Measurements from ENCODE around the gene ST3GAL6. TPM values are rescaled to one million over a fixed set of nuclear protein-coding genes. Genes with fewer than 3 reads are reported as not detected.

The ST3GAL6 gene
- total and polyA plus RNA-seq, 4 donors = 17.3 to 79.7 (median 29.4) TPM

- H3K9me3 ChIP-seq (ENCODE audit: control insufficient read depth in 4 of 4, low read length in 3 of 4) = no peaks in the 10 kb centered on the region
- WGBS = 96% methylated on average over 1 of the region's 1 CpG
- H3K27me3 ChIP-seq (ENCODE audit: control insufficient read depth in 4 of 4, insufficient read depth in 4 of 4, low read length in 3 of 4) = no peaks in the 10 kb centered on the region
- H3K36me3 ChIP-seq (ENCODE audit: control insufficient read depth in 4 of 4, insufficient read depth in 3 of 4, low read depth in 1 of 4, low read length in 3 of 4) = no peaks in the 10 kb centered on the region
- H3K9ac ChIP-seq (ENCODE audit: low read depth in 1 of 2, low read length in 2 of 2) = no peak overlapping the region
- DNase-seq (ENCODE audit: low spot score) = no peak
- TF ChIP-seq EGR1 (IDR thresholded peaks at IDR 0.05; ENCODE audit: low read depth in 2 of 2) (no peak), ZBTB33 (IDR thresholded peaks at IDR 0.05) (no peak), TAF1 (conservative IDR thresholded peaks at IDR 0.05) (no peak)
- no peak overlapping the region for H3K4me3 ChIP-seq (ENCODE audit: low read depth in 1 of 3, low read length in 3 of 3)
- H3K27ac ChIP-seq (ENCODE audit: low read depth in 1 of 2, low read length in 2 of 2) = no peak overlapping the region
- no peaks in the 10 kb centered on the region for H3K4me1 ChIP-seq (ENCODE audit: control insufficient read depth in 4 of 4, insufficient read depth in 4 of 4, low read length in 3 of 4)
Measured at GRCh38 chr3:98721776-98722175, 41.4 kb upstream of the ST3GAL6 start.

- Histone ChIP-seq H3K36me3 (ENCODE audit: control insufficient read depth in 4 of 4, insufficient read depth in 3 of 4, low read depth in 1 of 4, low read length in 3 of 4) (no peaks in the 10 kb centered on the region), H3K27ac (ENCODE audit: low read depth in 1 of 2, low read length in 2 of 2) (no peak overlapping the region), H3K9ac (ENCODE audit: low read depth in 1 of 2, low read length in 2 of 2) (no peak overlapping the region), H3K4me1 (ENCODE audit: control insufficient read depth in 4 of 4, insufficient read depth in 4 of 4, low read length in 3 of 4) (no peaks in the 10 kb centered on the region), H3K27me3 (ENCODE audit: control insufficient read depth in 4 of 4, insufficient read depth in 4 of 4, low read length in 3 of 4) (no peaks in the 10 kb centered on the region), H3K9me3 (ENCODE audit: control insufficient read depth in 4 of 4, low read length in 3 of 4) (no peaks in the 10 kb centered on the region), H3K4me3 (ENCODE audit: low read depth in 1 of 3, low read length in 3 of 3) (no peak overlapping the region)
- no peak for TF ChIP-seq YY1 (IDR thresholded peaks at IDR 0.05)
- no peak for TF ChIP-seq SP1 (IDR thresholded peaks at IDR 0.05)
- TF ChIP-seq FOXA2 (IDR thresholded peaks at IDR 0.05) = no peak
- TF ChIP-seq, protein P1, sequence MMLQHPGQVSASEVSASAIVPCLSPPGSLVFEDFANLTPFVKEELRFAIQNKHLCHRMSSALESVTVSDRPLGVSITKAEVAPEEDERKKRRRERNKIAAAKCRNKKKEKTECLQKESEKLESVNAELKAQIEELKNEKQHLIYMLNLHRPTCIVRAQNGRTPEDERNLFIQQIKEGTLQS (IDR thresholded peaks at IDR 0.05) = no peak
- TF ChIP-seq, protein P2, sequence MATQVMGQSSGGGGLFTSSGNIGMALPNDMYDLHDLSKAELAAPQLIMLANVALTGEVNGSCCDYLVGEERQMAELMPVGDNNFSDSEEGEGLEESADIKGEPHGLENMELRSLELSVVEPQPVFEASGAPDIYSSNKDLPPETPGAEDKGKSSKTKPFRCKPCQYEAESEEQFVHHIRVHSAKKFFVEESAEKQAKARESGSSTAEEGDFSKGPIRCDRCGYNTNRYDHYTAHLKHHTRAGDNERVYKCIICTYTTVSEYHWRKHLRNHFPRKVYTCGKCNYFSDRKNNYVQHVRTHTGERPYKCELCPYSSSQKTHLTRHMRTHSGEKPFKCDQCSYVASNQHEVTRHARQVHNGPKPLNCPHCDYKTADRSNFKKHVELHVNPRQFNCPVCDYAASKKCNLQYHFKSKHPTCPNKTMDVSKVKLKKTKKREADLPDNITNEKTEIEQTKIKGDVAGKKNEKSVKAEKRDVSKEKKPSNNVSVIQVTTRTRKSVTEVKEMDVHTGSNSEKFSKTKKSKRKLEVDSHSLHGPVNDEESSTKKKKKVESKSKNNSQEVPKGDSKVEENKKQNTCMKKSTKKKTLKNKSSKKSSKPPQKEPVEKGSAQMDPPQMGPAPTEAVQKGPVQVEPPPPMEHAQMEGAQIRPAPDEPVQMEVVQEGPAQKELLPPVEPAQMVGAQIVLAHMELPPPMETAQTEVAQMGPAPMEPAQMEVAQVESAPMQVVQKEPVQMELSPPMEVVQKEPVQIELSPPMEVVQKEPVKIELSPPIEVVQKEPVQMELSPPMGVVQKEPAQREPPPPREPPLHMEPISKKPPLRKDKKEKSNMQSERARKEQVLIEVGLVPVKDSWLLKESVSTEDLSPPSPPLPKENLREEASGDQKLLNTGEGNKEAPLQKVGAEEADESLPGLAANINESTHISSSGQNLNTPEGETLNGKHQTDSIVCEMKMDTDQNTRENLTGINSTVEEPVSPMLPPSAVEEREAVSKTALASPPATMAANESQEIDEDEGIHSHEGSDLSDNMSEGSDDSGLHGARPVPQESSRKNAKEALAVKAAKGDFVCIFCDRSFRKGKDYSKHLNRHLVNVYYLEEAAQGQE (IDR thresholded peaks at IDR 0.05) = no peak
- no peak for TF ChIP-seq FOXA1 (IDR thresholded peaks at IDR 0.05)
- no peak for TF ChIP-seq HNF4A (conservative IDR thresholded peaks at IDR 0.05)
- no peak for TF ChIP-seq TAF1 (conservative IDR thresholded peaks at IDR 0.05)
- no peak for TF ChIP-seq CTCF (IDR thresholded peaks at IDR 0.05; ENCODE audit: low read depth, low read length, missing input control)
- TF ChIP-seq EGR1 (IDR thresholded peaks at IDR 0.05; ENCODE audit: low read depth in 2 of 2) = no peak
- no peak for TF ChIP-seq GABPA (IDR thresholded peaks at IDR 0.05 in 1 of 2, conservative IDR thresholded peaks at IDR 0.05 in 1 of 2)
- WGBS = 94% methylated on average over 4 of the region's 4 CpGs
- no peak for DNase-seq (ENCODE audit: low spot score)
Measured at GRCh38 chr3:98722389-98722788, 40.8 kb upstream of the ST3GAL6 start.

Measured in liver (tissue), 9 donors.